PC-3 (cell line): ENCODE results near the gene MAP3K5.

ENCODE experiments used
- CTCF ChIP-seq: fragments of 300-600 bp; sonication (generic); conservative IDR thresholded peaks from 2 replicates; pipeline ENCODE4 v1.5.1; 2017; ENCODE audit warnings: antibody characterized with exemption, low read depth, mild to moderate bottlenecking, low read length
- EZH2 ChIP-seq: fragments of 300-600 bp; sonication (generic); IDR thresholded peaks from one replicate; pipeline ENCODE4 v1.6.1; 2017; ENCODE audit warnings: antibody characterized with exemption, mild to moderate bottlenecking, low read length; ENCODE audit not compliant: unreplicated experiment
- EZH2phosphoT487 ChIP-seq: fragments of 300-600 bp; sonication (generic); IDR thresholded peaks from 2 replicates; pipeline ENCODE4 v1.6.1; 2018; ENCODE audit warnings: mild to moderate bottlenecking, antibody characterized with exemption, low read length, borderline replicate concordance

DNA sequence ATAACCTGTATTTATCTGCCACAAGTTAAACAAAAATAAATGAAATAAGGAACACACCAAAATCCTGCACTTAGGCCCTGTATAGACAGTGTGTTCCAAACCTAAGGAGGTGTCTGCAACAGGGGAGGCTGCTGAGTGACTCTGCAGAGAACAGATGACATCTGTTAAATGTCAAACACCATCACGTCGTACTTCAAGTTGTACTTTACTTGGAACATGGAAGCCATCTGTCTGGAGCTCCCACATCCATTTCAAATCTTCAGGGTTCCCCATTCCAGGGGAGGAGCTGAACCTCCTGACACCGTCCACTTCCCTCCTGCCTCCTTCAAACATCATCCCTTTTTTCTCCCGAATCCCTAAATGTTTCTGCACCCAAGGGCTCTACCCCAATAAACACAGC is 240.2 kb downstream of the MAP3K5 start:
- TF ChIP-seq CTCF: no peak
- no peak for TF ChIP-seq EZH2
- TF ChIP-seq EZH2phosphoT487: no peak
